ENCODE measurements around the gene RAVER1. TPM values are rescaled to one million over a fixed set of nuclear protein-coding genes. Genes with fewer than 3 reads are reported as not detected.

Gene RAVER1
- total RNA-seq, 4 donors from 2014 or later = 12.4 to 23.9 (median 15.8) TPM

DNA sequence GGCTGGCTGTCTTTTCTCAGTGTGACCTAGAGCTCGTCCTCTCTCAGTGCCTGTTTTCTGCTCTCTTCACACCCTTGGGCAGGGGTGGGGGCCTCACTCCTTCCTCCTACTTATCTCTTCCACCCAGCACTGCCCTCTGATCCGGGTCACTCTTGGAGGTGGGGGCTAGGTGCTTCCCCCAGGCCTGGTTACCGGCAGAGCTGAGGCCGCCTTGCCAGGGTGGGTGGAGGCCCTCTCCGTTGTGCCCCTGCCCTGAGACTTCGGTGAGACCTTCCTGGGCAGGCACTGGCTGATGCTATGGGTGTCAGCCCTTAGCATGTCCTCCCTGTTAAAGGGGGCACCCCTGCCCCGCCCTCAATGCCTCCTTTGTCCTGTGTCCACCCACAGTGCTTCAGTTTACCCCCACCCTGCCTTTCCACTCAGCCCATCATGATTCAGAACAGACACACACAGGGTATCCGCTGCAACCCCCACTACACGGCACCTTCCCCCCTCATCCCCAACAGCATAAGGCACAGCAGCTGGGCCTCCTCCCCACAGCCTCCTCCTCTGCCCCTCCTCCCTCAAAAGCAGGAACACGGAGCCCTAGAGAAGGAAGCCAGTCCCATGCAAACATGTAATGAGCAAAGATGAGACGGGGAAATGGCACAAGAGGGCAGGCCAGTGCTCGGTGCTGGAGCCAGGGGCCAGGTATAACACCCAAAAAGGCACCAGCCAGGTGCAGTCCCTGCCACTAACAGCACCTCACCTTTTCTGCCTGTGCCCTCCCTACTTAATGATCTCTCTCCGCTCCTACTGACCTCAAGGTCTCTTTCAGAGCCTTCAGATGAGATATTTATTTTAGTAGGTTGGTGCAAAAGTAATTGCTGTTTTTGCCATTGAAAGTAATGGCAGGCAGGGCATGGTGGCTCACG lies 33.5 kb downstream of the RAVER1 start:
- TF ChIP-seq, protein P1, sequence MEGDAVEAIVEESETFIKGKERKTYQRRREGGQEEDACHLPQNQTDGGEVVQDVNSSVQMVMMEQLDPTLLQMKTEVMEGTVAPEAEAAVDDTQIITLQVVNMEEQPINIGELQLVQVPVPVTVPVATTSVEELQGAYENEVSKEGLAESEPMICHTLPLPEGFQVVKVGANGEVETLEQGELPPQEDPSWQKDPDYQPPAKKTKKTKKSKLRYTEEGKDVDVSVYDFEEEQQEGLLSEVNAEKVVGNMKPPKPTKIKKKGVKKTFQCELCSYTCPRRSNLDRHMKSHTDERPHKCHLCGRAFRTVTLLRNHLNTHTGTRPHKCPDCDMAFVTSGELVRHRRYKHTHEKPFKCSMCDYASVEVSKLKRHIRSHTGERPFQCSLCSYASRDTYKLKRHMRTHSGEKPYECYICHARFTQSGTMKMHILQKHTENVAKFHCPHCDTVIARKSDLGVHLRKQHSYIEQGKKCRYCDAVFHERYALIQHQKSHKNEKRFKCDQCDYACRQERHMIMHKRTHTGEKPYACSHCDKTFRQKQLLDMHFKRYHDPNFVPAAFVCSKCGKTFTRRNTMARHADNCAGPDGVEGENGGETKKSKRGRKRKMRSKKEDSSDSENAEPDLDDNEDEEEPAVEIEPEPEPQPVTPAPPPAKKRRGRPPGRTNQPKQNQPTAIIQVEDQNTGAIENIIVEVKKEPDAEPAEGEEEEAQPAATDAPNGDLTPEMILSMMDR (IDR thresholded peaks at IDR 0.05) = no peak
- ATAC-seq (ENCODE audit: low FRiP score) (peak; percentile 16), DNase-seq (ENCODE audit: low spot score) (no peak)

DNA sequence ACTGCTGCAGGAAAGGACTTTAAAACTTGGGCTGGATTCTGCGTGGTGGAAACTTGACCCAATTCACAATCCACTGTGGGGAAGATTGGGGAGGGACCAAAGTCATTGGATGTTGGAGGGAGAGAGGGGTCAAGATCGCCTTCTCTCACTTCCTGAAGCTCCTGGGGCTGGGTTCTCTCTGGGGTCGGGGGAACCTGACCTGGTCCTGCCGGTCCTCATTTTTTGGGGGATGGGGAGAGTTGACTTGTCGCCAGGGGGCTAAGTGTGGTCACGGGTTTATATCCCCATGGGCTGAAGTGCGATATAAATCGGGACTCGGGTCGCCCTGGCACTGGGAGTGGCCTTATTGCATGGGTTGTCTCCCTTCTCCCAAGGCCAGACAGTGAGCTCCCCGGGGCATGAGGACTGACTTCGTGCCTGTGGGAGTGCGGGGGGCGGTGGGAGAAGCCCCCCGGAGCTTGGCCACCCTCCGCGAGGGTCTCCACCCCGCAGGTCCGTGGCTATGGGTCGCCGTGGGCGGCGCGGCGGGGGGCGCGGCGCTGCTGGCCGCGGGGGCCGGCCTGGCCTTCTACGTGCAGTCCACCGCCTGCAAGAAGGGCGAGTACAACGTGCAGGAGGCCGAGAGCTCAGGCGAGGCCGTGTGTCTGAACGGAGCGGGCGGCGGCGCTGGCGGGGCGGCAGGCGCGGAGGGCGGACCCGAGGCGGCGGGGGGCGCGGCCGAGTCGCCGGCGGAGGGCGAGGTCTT lies 37.3 kb downstream of the RAVER1 start:
- TF ChIP-seq, protein P1 (IDR thresholded peaks at IDR 0.05) = no peak
- no peak for ATAC-seq (ENCODE audit: low FRiP score)
- DNase-seq (ENCODE audit: low spot score) = no peak

DNA sequence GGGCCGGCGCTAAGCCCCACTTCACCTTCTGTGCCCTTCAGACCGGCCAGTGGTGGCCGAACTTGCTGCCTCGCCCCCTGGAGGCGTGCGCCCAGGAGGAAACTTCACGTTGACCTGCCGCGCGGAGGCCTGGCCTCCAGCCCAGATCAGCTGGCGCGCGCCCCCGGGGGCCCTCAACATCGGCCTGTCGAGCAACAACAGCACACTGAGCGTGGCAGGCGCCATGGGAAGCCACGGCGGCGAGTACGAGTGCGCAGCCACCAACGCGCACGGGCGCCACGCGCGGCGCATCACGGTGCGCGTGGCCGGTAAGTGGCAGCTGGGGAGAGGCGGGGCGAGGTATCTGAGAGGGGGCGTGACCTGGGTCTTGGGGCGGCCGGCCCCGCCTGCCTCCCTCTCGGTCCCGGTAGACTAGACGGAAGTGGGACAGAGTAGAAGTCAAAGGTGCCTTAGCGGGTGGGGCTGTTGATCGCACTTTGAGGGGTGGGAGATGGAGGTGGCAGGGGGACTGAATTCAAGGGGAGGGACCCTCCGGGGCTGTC lies 38.0 kb downstream of the RAVER1 start:
- TF ChIP-seq, protein P1 (IDR thresholded peaks at IDR 0.05) = no peak
- DNase-seq (ENCODE audit: low spot score) = no peak
- ATAC-seq (ENCODE audit: low FRiP score) = no peak

DNA sequence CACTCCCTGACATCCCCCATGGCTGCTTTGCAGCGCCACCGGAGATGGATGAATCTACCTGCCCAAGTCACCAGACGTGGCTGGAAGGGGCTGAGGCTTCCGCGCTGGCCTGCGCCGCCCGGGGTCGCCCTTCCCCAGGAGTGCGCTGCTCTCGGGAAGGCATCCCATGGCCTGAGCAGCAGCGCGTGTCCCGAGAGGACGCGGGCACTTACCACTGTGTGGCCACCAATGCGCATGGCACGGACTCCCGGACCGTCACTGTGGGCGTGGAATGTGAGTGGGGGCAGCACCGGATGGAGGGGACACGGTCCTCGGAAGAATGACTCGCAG lies 39.0 kb downstream of the RAVER1 start:
- ATAC-seq (ENCODE audit: low FRiP score) = no peak
- no peak for DNase-seq (ENCODE audit: low spot score)
- TF ChIP-seq, protein P1 (IDR thresholded peaks at IDR 0.05) = no peak

DNA sequence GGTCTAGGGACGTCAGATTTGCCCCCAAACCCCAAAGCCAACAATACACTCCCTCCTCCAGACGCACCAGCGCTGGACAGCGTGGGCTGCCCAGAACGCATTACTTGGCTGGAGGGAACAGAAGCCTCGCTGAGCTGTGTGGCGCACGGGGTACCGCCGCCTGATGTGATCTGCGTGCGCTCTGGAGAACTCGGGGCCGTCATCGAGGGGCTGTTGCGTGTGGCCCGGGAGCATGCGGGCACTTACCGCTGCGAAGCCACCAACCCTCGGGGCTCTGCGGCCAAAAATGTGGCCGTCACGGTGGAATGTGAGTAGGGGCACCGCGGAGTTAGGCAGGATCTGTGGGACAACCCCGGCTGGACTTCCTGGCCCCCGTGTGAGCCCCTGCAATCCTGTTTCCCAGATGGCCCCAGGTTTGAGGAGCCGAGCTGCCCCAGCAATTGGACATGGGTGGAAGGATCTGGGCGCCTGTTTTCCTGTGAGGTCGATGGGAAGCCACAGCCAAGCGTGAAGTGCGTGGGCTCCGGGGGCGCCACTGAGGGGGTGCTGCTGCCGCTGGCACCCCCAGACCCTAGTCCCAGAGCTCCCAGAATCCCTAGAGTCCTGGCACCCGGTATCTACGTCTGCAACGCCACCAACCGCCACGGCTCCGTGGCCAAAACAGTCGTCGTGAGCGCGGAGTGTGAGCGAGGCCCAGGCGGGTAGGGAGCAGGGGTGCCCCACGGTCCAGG lies 39.5 kb downstream of the RAVER1 start:
- TF ChIP-seq, protein P1 (IDR thresholded peaks at IDR 0.05) = no peak
- DNase-seq (ENCODE audit: low spot score) (no peak), ATAC-seq (ENCODE audit: low FRiP score) (no peak)

DNA sequence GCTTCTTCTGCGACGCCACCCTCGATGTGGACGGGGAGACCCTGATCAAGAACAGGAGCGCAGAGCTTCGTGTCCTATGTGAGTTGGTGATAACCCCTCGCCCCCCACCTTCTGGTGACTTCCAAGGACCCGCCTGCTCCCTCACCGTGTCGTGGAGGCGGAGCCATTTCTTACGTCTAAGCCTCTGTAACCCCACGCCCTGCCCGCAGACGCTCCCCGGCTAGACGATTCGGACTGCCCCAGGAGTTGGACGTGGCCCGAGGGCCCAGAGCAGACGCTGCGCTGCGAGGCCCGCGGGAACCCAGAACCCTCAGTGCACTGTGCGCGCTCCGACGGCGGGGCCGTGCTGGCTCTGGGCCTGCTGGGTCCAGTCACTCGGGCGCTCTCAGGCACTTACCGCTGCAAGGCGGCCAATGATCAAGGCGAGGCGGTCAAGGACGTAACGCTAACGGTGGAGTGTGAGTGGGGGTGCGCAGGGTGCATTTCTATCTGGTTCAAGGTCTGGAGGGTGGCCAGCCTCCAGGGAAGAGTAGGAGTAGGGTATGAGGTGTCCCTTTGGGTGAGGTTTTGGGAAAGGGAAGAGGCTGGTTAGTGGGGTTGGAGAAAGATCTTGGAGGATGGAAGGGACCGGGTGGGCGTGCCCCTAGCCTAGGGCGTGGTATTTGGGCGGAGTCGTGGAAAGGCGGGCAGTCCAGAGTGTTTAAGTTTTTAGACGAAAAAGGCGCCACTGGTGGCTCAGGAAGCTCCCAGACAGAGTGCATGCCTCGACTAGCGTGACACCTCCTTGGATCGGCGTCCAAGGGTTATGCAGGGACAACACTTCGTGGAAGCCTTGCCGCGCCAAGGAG lies 40.3 kb downstream of the RAVER1 start:
- DNase-seq (ENCODE audit: low spot score) = no peak
- TF ChIP-seq, protein P1 (IDR thresholded peaks at IDR 0.05) = no peak

More for the DNA sequence above, 40.3 kb downstream of the RAVER1 start:
- ATAC-seq (ENCODE audit: low FRiP score) = no peak

All from omental fat pad (tissue), 4 donors.